HG02981 (cell line): ENCODE measurements around the gene PRPF31.

Experiments used
- ATAC-seq: cut with Tn5 transposase; IDR thresholded peaks from one replicate; pipeline ENCODE4 v1.9.1; 2021; ENCODE audit warnings: mild to moderate bottlenecking, moderate library complexity; ENCODE audit not compliant: unreplicated experiment

PRPF31 gene

DNA sequence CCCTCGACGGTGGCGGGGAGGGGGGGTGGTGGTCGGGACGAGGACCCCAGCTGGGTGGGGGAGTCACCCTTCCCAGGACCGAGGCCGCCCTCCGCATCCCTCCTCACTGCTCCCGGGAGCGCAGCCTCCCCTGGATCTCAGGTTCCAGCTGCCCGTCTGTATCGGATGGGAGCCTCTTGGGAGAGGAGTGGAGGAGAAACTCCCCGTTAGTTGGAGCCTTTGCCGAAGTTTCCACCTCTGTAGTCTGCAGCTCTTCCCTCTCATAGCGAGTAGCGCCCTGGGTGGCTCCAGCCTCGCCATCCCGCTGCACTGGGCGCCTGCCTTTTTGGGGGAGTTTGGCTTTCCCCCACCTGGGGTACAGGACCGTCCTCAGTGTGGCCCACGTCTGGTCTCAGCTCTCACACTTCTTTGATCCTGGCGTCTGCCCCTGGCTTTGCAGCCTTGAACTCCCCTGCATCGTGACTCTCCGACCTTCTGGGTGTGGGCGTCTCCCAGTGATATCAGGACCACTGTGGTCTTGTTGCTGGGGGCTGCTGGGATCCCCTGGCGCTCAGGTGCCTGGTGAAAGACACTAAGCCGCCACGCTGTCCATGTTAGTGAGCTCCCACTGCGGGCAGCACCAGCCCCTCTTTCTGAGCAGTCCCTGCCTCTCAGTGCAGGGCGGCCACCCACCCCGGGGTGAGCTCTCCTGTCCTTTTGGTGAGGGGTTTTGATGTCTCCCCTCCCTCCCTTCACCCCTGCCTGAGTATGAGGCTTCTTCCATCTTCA is 23.1 kb downstream of the PRPF31 start:
- no peak for ATAC-seq

DNA sequence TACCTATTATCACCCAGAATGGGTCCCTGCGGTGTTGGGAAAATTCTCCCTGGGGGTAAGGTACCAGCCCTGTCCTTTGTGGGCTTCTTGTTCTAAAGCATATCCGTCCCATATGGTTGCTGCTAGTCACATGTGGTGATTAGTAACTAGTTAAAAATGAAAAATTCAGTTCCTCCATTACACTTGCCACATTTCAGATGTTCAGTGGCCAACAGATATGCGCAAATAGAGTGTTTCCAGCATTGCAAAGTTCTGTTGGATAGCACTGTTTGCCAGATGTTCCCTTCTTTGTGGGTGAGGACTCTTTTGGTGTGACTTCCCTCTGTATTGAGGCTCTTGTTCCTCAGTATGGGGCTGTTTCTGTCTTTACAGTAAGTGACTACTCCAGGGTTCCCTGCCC is 25.8 kb downstream of the PRPF31 start:
- no peak for ATAC-seq

DNA sequence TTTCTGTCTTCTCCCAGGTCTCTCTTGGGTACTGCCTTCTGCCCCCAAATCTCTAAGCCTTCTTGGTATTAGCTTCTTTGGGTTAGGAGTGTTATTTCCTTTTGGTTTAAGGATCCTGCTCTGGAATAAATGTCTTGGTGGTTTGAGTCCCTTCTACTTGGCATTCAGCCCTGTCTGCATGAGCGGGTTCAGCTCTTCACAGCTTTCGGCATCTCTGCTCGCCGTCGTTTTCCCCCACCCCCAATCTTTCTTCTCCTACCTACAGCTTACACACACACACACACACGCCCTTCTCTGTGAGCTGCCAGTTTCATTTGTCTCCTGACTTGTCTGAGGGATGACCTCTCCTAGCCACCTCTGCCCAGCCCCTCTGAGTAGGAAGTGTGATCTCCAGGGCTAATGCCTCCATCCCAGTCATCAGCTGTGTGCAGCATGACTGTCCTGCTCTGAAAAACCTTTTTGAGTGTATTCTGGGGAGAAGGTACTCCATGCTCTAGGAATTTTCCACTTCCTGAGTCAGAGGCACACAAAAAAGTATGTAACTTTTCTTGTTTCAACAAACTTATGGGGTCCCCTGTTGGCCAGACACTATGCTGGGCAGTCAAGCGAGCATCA is 26.7 kb downstream of the PRPF31 start:
- no peak for ATAC-seq

DNA sequence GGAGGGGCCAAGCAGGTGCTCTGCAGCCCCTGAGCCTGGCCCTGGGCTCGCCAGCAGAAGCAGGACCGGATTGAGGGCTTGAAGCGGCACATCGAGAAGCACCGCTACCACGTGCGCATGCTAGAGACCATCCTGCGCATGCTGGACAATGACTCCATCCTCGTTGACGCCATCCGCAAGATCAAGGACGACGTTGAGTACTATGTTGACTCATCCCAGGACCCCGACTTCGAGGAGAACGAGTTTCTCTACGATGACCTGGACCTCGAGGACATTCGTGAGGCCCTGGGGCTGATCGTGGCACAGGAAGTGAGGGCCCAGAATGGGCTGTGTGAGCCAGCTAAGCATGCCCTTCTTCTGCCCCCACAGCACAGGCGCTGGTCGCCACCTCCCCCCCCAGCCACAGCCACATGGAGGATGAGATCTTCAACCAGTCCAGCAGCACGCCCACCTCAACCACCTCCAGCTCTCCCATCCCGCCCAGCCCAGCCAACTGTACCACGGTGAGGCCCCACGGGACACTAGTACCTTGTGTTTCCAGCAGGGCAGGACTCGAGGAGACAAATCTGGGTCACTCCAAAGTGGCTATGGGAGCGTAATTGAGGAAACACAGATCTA is 30.1 kb downstream of the PRPF31 start:
- ATAC-seq, result no peak

DNA sequence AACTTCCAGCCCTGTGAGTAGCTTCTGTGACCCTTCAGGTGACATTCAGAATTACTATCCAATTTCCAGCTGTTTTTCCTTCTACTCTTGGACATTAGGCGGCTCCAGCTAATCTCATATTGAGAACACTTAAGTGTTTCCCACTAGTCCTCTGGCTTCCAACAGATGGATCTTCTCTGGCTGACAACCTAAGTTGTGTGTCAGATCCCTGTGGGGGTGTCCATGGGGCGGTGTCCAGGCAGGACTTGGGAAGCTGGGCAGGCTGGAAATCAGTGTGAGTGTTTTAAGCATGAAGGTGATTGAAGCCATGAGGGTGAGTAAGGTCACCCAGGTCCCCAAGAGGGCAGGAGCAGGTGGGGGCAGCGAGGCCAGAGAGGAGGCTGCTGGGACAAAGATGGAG is 32.1 kb downstream of the PRPF31 start:
- no peak for ATAC-seq

DNA sequence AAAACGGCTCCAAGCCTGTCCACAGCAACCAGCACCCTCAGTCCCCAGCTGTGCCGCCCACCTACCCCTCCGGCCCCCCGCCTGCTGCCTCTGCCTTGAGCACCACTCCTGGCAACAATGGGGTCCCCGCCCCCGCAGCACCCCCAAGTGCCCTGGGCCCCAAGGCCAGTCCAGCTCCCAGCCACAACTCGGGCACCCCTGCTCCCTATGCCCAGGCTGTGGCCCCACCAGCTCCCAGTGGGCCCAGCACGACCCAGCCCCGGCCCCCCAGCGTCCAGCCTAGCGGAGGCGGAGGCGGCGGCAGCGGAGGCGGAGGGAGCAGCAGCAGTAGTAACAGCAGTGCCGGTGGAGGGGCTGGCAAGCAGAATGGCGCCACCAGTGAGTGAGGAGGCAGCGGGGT is 32.6 kb downstream of the PRPF31 start:
- no peak for ATAC-seq

DNA sequence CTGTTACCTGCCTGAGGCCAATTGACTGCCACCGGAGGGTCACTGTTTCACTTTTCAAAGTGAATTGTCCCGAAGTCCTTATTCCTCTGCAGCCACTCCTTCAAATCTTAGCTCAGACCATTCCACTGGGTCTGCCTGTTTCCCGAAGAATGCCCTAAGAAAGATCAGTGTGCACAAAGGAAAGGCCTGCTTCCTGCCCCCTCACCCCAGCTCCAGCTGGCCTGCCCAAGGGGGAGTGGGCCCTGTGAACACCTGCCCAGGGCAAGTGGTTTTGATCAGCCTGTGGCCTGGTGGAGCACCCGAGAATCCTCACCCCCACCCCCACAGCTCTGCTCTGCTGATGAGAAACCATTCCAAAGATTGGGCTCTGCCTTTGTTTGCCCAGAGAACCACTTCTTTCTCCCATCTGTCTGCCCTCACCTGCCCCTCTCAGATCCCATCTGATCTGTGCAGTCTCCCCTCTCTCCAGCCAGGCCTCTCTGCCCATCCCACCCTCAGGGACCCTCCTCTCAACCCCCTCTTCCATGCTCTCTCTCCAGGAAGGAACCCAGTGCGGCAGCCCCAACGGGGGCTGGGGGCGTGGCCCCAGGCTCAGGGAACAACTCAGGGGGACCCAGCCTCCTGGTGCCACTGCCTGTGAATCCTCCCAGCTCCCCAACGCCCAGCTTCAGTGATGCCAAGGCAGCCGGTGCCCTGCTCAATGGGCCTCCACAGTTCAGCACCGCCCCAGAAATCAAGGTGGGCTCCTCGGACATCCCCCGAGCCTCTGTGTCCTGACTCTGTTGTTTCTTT is 33.7 kb downstream of the PRPF31 start:
- no peak for ATAC-seq

DNA sequence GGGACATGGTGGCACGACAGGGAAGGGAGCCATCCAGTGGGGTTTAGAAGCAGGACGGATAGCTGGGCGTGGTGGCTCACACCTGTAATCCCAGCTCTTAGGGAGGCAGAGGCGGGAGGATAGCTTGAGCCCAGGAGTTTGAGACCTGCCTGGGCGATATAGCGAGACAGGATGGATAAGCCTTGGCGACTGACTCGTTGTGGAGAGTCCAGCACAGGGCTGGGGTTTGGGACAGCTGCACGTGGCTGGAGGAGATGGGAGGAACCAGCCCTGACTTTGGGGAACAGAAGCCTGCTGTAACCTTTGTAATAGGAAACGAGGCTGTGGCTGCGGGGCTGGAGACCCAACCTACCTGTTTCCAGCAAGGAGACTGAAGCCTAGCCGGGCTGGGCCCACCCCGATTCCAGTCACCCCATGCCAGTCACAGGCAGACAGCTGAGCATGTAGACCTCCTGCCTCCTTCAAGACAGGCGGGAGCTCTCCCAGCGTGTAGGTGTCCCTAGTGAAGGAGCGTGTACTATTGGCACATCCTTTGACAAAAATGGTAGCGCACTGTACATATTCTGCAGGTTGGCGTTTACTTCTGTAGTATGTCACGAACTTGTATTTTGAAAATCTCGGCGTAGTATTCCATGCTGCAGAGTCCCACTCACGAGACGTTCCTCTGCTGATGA is 35.9 kb downstream of the PRPF31 start:
- ATAC-seq, result no peak

DNA sequence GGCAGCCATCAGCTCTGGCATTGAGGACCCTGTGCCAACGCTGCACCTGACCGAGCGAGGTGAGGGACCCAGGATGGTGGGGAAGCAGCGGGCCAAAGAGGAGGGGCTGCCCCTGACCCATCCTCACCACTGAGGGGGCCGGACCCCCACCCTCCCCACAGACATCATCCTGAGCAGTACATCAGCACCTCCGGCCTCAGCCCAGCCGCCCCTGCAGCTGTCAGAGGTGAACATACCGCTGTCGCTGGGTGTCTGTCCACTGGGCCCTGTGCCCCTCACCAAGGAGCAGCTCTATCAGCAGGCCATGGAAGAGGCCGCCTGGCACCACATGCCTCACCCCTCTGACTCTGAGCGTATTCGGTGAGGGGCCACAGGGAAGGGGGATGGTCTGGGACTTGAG is 36.7 kb downstream of the PRPF31 start:
- ATAC-seq, result no peak

DNA sequence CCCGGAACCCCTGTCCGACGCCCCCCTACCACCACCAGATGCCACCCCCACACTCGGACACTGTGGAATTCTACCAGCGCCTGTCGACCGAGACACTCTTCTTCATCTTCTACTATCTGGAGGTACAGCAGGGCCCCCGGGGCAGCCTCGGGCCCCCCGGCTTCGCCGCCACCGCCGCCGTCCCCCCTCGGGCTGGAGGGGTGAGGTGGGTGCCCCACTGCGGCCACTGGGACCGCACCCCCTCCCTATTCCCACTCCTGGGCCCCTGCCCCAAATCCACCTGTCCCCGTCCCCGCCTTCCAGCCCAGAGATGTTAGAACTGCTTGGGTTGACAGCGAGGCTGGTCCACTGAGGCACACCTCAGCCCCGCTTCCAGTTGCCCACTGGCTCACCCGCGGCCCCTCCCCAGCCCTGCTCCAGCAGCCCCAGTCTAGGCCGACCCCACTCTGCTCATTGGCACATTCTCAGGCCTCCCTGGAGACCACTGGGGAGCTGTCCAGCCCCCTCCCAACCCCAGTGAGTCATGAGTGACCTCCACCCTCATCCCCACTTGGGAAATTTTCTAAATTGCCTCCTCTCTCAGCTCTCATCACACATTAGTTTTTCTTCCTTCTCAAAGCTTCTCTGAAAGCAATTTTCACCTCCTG is 37.4 kb downstream of the PRPF31 start:
- no peak for ATAC-seq

DNA sequence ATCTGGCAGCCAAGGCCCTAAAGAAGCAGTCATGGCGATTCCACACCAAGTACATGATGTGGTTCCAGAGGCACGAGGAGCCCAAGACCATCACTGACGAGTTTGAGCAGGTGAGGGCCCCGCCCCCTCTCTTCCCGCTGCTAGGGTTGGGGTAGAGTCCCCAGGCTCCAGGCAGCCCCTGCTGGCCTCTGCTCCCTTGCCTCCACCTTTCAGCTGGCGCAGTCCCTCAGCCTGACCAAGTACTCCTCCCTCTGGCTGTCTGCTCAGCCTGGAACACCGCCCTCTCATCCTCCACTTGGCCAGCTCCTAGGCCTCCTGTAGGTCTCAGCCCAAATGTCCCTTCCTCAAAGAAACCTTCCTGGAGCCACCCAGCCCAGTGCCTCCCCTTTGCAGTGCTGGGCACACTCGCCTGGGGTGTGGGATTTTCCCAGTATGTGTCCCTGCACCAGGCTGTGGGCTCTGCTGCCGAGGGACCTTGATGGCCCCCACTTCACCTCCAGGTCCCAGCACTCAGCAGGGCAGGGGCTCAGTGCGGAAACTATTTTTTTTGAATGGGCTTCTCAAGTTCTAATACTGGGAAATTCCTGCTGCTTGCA is 38.3 kb downstream of the PRPF31 start:
- ATAC-seq, result no peak

DNA sequence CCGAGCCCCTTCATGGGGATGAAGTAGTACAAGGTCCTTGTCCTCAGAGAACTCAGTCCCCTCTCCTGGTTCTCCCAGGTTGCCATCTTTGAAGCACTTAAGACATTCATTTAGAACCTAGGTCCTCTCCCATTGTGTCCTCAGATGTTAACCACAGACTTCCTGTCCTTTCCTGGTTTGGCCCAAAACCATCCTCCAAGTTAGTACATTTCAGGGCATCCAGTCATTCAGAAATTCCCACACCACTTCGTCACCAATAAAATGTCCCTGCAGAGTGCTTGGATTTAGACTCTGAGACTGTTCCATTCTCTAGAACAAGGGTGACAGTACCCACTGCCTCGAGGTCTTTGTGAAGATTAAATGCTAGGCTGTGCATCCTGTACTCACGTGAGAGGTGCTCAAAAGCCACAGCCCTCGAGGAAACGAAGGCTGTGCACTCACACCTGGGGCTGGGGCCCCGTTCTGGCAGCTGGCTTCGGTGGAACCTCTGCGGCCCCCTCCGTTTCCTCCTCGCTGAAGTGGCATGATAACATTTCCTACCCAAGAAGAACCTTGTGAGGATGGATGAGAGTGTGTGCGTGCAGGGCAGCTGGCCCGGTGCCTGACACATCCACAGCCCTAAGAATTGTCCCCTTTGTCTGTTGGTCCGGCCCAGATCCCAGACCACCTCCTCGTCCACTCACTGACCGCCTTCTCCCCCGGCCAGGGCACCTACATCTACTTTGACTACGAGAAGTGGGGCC is 39.2 kb downstream of the PRPF31 start:
- no peak for ATAC-seq

DNA sequence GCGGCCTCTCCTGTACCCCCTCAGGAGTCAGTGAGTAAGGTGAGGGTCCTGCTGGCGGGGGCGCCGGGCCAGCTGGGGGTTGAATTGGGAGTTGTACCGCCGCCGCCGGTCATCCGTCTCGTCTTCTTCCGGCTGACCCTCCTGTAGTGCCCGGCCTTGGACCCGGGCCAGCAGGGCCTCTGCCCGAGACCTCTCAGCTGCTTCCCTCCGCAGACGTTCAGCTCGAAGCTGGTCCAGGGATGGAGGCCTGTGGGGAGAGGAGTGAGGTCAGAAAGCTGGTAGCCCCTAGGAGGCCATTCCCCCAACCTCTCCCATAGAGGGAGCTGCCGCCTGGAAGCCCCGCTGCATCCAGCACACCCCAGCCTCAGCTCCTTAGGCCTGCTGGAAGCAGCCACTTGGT is 40.1 kb downstream of the PRPF31 start:
- ATAC-seq, result no peak

DNA sequence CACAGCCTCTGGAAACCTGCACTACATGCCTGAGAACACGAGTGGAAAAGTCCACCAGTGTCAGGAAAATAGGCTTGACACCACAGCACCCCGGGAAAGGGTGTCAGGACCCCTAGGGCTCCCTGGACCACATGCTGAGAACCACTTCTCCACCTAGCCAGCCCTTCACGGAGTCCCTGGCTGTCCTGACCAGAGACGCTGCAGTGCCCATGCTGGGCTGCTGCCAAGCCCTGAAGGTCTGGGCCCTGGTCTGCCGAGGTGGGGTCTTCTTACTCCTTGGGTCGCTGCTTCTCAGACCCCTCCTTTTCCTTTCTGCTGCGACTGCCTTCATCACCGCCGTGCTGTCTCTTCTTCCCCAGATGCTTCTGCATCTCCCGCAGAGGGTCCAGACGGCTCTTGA is 40.9 kb downstream of the PRPF31 start:
- no peak for ATAC-seq

DNA sequence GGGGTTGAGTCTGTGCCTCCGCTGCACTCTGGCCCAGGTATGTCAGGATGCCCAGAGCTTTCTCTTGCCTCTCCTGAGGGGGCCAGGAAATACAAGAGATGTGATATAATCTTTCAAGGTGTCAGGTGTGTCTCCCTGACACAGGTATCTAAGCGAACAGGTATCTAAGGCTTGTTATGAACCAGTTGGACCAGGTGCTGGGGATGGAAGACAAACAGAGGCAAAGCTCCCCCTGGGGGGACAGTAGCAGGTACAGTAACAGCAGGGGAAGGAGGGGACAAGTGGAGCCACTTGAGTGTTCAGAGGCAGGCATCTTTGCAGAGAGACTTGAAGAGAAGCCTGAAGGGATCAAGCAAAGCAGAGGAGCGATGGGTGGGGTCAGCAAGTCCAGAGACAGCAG is 41.4 kb downstream of the PRPF31 start:
- ATAC-seq, result no peak

DNA sequence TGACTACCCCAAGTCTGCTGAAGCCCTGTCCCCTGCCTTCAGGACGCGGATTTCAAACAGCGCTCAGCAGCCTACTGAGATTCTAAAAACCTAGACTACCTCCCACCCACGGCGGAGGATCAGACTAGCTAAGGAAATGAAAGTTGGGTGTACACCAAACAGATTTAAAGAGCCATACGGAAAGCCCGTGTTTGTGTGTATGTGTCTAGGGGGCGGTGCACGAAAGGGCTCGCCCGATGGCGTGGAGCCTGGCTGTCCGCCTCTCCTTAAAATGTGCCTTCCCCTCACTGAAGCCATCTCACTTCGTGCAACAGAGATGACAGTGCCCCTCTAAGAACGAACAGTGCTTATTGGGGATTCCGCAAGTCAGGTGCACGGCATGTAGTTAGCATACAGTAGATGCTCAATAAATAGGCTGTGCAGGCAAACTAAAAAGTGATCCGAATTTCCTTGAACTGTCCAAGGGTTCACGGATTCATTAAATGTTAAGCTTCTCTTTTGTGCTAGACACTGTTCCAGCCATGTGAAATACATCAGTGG is 43.3 kb downstream of the PRPF31 start:
- ATAC-seq, result no peak

DNA sequence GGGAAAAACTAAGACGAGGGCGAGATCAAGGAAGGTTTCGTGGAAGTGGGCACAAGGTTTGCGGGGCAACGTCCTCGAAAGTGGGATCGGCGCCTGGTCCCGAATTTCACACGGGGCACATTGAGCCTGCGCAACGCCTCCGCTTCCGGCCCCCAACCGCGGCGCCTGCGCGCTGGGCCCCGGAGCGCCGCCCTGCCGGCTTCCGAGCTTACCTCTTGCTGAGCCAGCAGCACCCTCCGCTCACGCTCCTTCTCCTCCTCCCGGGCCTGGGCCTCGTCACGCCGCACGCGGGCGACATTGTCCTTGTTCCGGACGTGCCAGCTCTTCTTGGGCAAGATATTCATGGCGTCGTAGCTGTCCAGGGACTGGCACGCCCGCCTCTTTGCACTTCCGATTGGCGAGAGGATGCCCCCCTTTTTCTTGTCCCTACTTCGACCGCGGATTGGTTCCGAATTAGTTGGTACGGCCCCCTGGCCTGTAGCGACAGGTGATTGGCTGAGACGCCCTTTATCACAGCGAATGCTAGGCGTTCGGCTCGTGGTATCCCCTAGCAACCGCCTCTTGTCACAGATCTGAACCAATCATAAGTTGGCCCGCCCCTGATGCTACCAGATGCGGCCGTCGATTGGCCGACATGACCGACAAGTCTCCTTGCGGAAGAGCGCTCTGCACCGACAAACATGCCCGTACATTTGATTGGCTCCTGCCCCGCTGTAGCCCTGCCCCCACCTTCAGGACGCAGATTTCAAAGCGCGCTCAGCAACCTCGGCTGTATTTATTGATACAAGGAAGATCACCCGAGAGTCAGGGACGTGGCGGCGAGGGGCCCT is 44.0 kb downstream of the PRPF31 start, which contains the start of gene LENG1:
LENG1 (minus strand) TSS at position 370 of the 830 bp plus-strand sequence; CDS start at position 344, 26 bp downstream.
- ATAC-seq, result peak; percentile 90

DNA sequence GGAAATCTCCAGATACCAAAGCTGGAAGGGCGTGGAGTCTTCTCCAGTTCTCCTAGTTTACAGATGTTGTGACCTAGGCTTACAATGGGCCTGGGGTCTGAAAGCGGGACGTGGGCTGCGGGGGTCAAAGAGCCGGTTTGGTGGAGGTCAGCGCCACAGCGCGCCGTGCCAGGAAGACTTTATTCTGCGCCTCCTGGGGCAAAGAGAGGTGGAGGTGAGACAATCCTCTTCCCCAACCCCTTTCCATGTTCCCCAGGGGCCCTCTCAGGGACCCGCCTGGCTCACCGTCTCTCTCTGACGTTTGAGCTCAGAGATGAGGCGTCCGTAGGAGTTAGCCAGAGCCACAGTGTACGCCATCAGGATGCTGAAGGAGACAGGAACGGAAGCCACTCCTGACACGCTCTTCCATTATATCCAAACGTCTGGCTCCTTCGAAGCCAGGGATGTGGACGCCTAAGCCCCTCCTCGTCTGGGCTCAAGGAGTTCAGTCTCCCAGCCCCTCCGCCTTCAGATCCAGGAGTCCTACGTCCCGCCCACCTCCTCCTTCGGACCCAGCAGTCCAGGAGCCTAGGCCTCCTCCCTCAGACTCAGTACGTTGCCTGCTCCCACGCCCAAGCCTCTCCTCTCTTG is 44.7 kb downstream of the PRPF31 start:
- no peak for ATAC-seq
